Neural crest cell (in vitro differentiated cells): ENCODE results near the gene BRMS1L. TPM values are rescaled to one million over a fixed set of nuclear protein-coding genes. Genes with fewer than 3 reads are reported as not detected.
"Not testable (repeated sequence)": the region's sequence is repeated elsewhere in the genome, so short reads cannot be mapped to it uniquely, and the experiment has no call there.

Source experiments
- DNase-seq: peaks from one replicate; pipeline ENCODE4 v3.0.0; 2021; ENCODE audit warnings: low read depth, mixed read lengths, low spot score
- H3K27ac Mint-ChIP-seq: one replicate; pipeline ENCODE4 v1.8.0; 2021; ENCODE audit warnings: mild to moderate bottlenecking, mixed read lengths; ENCODE audit not compliant: unreplicated experiment
- H3K27me3 Mint-ChIP-seq: 2 replicates; pipeline ENCODE4 v1.8.0; 2021; ENCODE audit warnings: low read depth, mild to moderate bottlenecking, mixed read lengths
- H3K36me3 Mint-ChIP-seq: 2 replicates; pipeline ENCODE4 v1.8.0; 2021; ENCODE audit warnings: low read depth, mild to moderate bottlenecking, mixed read lengths
- H3K4me1 Mint-ChIP-seq: 2 replicates; pipeline ENCODE4 v1.8.0; 2021; ENCODE audit warnings: mixed read lengths
- H3K4me3 Mint-ChIP-seq: one replicate; pipeline ENCODE4 v1.8.0; 2021; ENCODE audit warnings: mild to moderate bottlenecking, mixed read lengths
- H3K9me3 Mint-ChIP-seq: 2 replicates; pipeline ENCODE4 v1.8.0; 2021; ENCODE audit warnings: mixed read lengths
- total RNA-seq: library from RNA; stranded (reverse); gene quantifications from 2 replicates; pipeline ENCODE4 v1.2.1, GENCODE V29; 2021
- TF ChIP-seq, protein P1 (sequence below): fragments of 200-600 bp; sonication (generic); conservative IDR thresholded peaks from 2 replicates; pipeline ENCODE4 v1.5.0; 2021; ENCODE audit warnings: antibody characterized with exemption, mild to moderate bottlenecking

Gene BRMS1L
- total RNA-seq, 1 donor from 2014 or later = 12.4 TPM

DNA sequence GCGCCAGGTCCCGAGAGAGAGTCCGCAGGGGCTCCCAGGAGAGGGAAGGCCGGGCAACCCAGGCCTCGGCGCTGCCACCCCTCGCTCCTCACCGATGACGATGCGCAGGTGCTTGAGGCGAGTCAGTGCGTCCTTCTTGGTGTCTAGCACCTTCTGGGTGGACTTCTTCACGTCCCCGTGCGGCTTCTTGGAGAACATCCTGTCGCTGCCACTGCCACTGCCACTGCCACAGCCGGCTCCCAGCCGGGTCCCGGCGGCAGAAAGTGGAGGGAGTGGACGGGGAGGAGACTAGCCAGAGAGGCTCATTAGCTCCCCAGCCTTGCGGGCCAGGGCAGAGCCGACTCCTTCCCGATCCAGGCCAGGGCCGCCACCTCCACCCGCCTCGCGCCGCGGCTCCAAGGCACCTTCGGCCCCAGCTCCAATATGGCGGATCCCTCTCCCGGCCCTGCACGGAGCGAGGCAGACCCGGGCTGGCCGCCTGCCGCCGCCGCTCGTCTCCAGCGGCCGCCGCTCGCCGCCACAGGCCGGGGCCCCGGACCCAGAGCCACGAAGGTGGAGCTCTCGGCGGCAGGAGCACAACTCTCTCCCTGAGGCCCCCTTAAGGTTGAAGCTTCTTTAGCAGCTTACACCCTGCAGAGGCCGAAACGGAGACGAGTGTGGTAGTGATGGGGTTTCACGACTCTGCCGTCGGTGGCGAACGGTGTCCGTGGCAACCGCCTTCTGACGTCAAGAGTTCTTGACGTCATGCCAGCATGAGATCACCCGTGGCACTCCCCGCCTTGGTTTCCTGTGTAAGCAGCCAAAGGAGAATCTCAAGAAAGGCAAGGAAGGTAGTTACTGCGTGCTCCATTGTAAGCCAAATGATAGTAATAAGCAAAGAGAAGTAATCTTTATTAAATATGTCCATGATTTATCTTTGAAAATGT, 17.2 kb upstream of the BRMS1L start, which contains the start of gene RALGAPA1:
Gene RALGAPA1 (minus strand): TSS at position 658 of the 926 bp plus-strand sequence. CDS start 460 bp downstream, at position 198.
- H3K27me3 Mint-ChIP-seq, H3K9me3 Mint-ChIP-seq, H3K36me3 Mint-ChIP-seq: not testable (repeated sequence)
- Mint-ChIP-seq H3K27ac (peak within 1 kb of the TSS; percentile 92), H3K4me3 (peak within 1 kb of the TSS; percentile 98), H3K4me1 (peaks cover 25% of the 10 kb centered on the region)
- DNase-seq = peak; percentile 83
- TF ChIP-seq, protein P1, sequence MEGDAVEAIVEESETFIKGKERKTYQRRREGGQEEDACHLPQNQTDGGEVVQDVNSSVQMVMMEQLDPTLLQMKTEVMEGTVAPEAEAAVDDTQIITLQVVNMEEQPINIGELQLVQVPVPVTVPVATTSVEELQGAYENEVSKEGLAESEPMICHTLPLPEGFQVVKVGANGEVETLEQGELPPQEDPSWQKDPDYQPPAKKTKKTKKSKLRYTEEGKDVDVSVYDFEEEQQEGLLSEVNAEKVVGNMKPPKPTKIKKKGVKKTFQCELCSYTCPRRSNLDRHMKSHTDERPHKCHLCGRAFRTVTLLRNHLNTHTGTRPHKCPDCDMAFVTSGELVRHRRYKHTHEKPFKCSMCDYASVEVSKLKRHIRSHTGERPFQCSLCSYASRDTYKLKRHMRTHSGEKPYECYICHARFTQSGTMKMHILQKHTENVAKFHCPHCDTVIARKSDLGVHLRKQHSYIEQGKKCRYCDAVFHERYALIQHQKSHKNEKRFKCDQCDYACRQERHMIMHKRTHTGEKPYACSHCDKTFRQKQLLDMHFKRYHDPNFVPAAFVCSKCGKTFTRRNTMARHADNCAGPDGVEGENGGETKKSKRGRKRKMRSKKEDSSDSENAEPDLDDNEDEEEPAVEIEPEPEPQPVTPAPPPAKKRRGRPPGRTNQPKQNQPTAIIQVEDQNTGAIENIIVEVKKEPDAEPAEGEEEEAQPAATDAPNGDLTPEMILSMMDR = peak; percentile 53

DNA sequence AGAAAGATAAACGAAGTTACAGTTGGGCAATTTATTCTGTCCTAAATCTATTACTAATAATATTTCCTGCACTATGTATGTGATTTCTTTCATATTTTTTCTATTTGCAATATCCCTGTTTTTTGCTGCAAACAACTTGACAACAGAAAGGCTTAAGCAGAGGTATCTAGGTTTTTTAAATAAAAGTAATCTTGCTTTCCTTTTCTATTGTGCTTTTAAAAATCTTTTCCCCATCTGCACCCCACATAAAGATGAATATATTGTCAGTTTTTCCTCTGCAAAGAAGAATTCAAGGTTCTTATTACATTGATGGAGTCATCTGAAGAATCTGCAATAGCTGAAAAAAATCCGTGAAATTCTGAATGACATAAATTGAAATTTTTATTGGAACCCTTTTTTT, 16.5 kb upstream of the BRMS1L start:
- no peak for DNase-seq
- peaks cover 25% of the 10 kb centered on the region for H3K4me1 Mint-ChIP-seq
- TF ChIP-seq, protein P1 = no peak

DNA sequence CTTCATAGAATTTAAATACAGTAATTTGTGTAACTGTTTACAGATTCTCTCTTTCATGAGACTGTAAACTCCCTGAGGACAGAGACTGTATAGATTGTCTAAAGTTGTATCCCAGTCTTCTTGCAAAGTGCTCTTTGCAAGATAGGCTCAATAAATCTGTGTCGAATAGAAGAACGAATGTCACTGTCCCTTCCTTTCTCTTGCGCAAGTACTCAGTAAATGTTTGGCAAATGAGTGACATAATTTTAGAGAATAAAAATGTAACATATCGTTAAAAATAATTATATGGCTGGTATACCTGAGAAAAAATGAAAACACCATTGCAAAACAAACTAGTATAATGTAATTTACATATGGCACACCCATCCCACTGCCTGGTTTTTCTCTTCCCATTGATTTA, 15.2 kb upstream of the BRMS1L start:
- Mint-ChIP-seq H3K4me1 (peaks cover 23% of the 10 kb centered on the region), H3K27ac (no peak overlapping the region), H3K27me3 (peaks cover 9% of the 10 kb centered on the region), H3K36me3 (no peaks in the 10 kb centered on the region), H3K9me3 (peaks cover 3% of the 10 kb centered on the region), H3K4me3 (no peak overlapping the region)
- no peak for DNase-seq
- TF ChIP-seq, protein P1 = no peak

More for the DNA sequence above, 16.5 kb upstream of the BRMS1L start:
- peak overlapping the region; percentile 38 for H3K4me3 Mint-ChIP-seq
- H3K27me3 Mint-ChIP-seq = peaks cover 3% of the 10 kb centered on the region
- H3K36me3 Mint-ChIP-seq = no peaks in the 10 kb centered on the region
- H3K27ac Mint-ChIP-seq = no peak overlapping the region
- peaks cover 3% of the 10 kb centered on the region for H3K9me3 Mint-ChIP-seq

DNA sequence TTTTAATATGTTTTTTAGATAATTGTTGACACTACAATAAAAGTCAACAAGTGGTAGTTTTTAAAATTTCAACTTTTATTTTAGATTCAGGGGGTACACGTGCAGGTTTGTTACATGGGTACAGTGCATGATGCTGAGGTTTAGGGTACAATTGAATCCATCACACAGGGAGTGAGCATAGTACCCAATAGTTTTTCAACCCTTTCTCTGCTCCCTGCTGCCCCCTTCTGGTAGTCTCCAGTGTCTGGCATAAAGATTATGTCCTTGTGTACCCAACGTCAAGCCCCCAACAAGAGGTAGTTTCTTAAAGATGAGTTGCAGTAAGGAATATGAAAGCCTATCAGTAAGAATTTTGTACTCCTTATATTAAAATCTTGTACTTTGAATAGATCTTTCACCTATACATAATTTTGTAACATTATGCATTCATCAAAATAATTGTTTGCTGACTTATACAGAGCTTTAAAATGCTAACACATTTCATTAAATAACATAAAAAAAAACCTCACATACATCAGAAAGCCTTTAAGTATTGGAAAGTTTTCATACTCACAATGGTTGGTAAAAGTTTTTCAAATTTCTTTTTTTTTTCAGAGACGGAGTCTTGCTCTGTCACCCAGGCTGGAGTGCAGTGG, 11.7 kb upstream of the BRMS1L start:
- H3K27me3 Mint-ChIP-seq = peaks cover 17% of the 10 kb centered on the region
- H3K36me3 Mint-ChIP-seq = no peaks in the 10 kb centered on the region
- TF ChIP-seq, protein P1 = peak; percentile 74
- no peaks in the 10 kb centered on the region for H3K4me1 Mint-ChIP-seq
- DNase-seq = peak; percentile 83
- H3K4me3 Mint-ChIP-seq = no peak overlapping the region
- peaks cover 3% of the 10 kb centered on the region for H3K9me3 Mint-ChIP-seq
- H3K27ac Mint-ChIP-seq = no peak overlapping the region

DNA sequence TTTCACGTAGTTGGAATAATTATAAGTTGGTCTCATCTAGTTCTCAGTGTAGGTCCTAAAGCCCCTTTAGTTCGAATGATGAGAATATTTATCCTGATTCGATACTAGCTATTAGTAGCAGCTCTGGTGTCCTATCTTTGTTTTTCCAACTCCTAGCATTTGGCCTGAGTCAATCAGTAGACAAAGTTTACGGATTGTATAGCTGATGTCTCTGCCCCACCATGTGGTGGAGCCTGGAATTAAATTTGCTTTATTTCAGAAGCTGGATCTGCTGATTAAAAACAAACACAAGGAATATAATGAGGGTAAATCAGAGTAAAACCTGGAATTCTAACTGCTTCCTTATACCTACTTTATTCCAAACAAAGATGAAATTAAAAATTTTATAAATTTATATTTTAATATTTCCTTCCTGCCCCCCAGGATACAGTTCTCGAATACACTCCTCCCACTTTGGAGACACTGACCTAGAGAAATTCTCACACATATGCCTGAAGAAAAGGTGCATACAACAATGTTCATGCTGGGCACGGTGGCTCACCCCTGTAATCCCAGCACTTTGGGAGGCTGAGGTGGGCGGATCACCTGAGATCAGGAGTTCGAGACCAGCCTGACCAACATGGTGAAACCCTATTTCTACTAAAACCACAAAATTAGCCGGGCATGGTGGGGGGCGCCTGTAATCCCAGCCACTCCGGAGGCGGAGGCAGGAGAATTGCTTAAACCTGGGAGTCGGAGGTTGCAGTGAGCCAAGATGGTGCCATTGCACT, 7.6 kb upstream of the BRMS1L start:
- Mint-ChIP-seq H3K4me1 (no peaks in the 10 kb centered on the region), H3K36me3 (no peaks in the 10 kb centered on the region), H3K27ac (no peak overlapping the region), H3K4me3 (no peak overlapping the region), H3K9me3 (no peaks in the 10 kb centered on the region), H3K27me3 (peaks cover 43% of the 10 kb centered on the region)
- peak; percentile 14 for DNase-seq
- TF ChIP-seq, protein P1 = peak; percentile 68
